ENCODE measurements around the gene KCNMB1.

GRCh38 chr5:170333161-170333910, 55.8 kb downstream of the KCNMB1 start:
- no peak for TF ChIP-seq CTCF (IDR thresholded peaks at IDR 0.05)
- no peak for TF ChIP-seq ZFX (IDR thresholded peaks at IDR 0.05; ENCODE audit: borderline replicate concordance)
